Liver (tissue), 9 donors: ENCODE data around the gene THBS3. TPM values are rescaled to one million over a fixed set of nuclear protein-coding genes. Genes with fewer than 3 reads are reported as not detected.

Source experiments
- DNase-seq: peaks from one replicate; pipeline ENCODE4 v3.0.0-alpha.2; 2017; ENCODE audit warnings: low spot score
- H3K27ac ChIP-seq, 2 donors: one replicate each; pipeline ENCODE4 v1.7.0; 2013; ENCODE audit warnings: inconsistent platforms in 2 of 2, low read length in 2 of 2, control low read depth in 1 of 2, low read depth in 1 of 2, mild to moderate bottlenecking in 1 of 2
- H3K27me3 ChIP-seq, 4 donors: one replicate each; pipeline versions ENCODE4 v1.6.1 to v1.7.0; 2013; ENCODE audit warnings: low read length in 3 of 4, inconsistent platforms in 1 of 4, mild to moderate bottlenecking in 1 of 4, moderate library complexity in 1 of 4; ENCODE audit not compliant: control insufficient read depth in 4 of 4, insufficient read depth in 4 of 4
- H3K36me3 ChIP-seq, 4 donors: one replicate each; pipeline versions ENCODE4 v1.6.1 to v1.7.0; 2013; ENCODE audit warnings: low read length in 3 of 4, mild to moderate bottlenecking in 3 of 4, low read depth in 1 of 4, moderate library complexity in 1 of 4; ENCODE audit not compliant: control insufficient read depth in 4 of 4, insufficient read depth in 3 of 4
- H3K4me1 ChIP-seq, 4 donors: one replicate each; pipeline versions ENCODE4 v1.6.1 to v1.7.0; 2013; ENCODE audit warnings: low read length in 3 of 4, mild to moderate bottlenecking in 3 of 4, moderate library complexity in 1 of 4; ENCODE audit not compliant: control insufficient read depth in 4 of 4, insufficient read depth in 4 of 4
- H3K4me3 ChIP-seq, 3 donors: one replicate each; pipeline versions ENCODE4 v1.6.1 to v1.7.0; 2013; ENCODE audit warnings: low read length in 3 of 3, control low read depth in 1 of 3, low read depth in 1 of 3, mild to moderate bottlenecking in 1 of 3
- H3K9ac ChIP-seq, 2 donors: one replicate each; pipeline ENCODE4 v1.7.0; 2013; ENCODE audit warnings: low read length in 2 of 2, mild to moderate bottlenecking in 2 of 2, moderate library complexity in 2 of 2, control low read depth in 1 of 2, low read depth in 1 of 2
- H3K9me3 ChIP-seq, 4 donors: one replicate each; pipeline versions ENCODE4 v1.6.1 to v1.7.0; 2013; ENCODE audit warnings: low read length in 3 of 4; ENCODE audit not compliant: control insufficient read depth in 4 of 4
- EGR1 ChIP-seq, 2 donors: IDR thresholded peaks; 2 replicates each; pipeline ENCODE4 v1.6.1; 2016 to 2018; ENCODE audit warnings: antibody characterized with exemption in 2 of 2, low read depth in 2 of 2
- FOXA1 ChIP-seq: IDR thresholded peaks from 2 replicates; pipeline ENCODE4 v1.6.1; 2016; ENCODE audit warnings: antibody characterized with exemption
- FOXA2 ChIP-seq: IDR thresholded peaks from 2 replicates; pipeline ENCODE4 v1.6.1; 2016; ENCODE audit warnings: antibody characterized with exemption
- GABPA ChIP-seq, 2 donors: IDR thresholded peaks in 1 of 2; conservative IDR thresholded peaks in 1 of 2; 2 replicates each; pipeline ENCODE4 v1.6.1; 2016; ENCODE audit warnings: antibody characterized with exemption in 2 of 2, mild to moderate bottlenecking in 1 of 2, moderate library complexity in 1 of 2
- HNF4A ChIP-seq, 2 donors: conservative IDR thresholded peaks; 2 replicates each; pipeline ENCODE4 v1.6.1; 2016; ENCODE audit warnings: antibody characterized with exemption in 2 of 2, mild to moderate bottlenecking in 2 of 2
- HNF4G ChIP-seq: IDR thresholded peaks from 2 replicates; pipeline ENCODE4 v1.6.1; 2016; ENCODE audit warnings: antibody characterized with exemption
- JUND ChIP-seq, 2 donors: IDR thresholded peaks; 2 replicates each; pipeline ENCODE4 v1.6.1; 2016; ENCODE audit warnings: antibody characterized with exemption in 2 of 2
- NR2F2 ChIP-seq: IDR thresholded peaks from 2 replicates; pipeline ENCODE4 v1.6.1; 2016; ENCODE audit warnings: antibody characterized with exemption
- RAD21 ChIP-seq, 2 donors: IDR thresholded peaks; 2 replicates each; pipeline ENCODE4 v1.6.1; 2016; ENCODE audit warnings: antibody characterized with exemption in 2 of 2, mild to moderate bottlenecking in 2 of 2
- RXRA ChIP-seq, 2 donors: IDR thresholded peaks; 2 replicates each; pipeline ENCODE4 v1.6.1; 2017 to 2018; ENCODE audit warnings: antibody characterized with exemption in 2 of 2, mild to moderate bottlenecking in 1 of 2
- SP1 ChIP-seq: IDR thresholded peaks from 2 replicates; pipeline ENCODE4 v1.6.1; 2018; ENCODE audit warnings: antibody characterized with exemption, mild to moderate bottlenecking
- TAF1 ChIP-seq: conservative IDR thresholded peaks from 2 replicates; pipeline ENCODE4 v1.6.1; 2016; ENCODE audit warnings: antibody characterized with exemption, mild to moderate bottlenecking
- YY1 ChIP-seq: IDR thresholded peaks from 2 replicates; pipeline ENCODE4 v1.6.1; 2016; ENCODE audit warnings: antibody characterized with exemption, mild to moderate bottlenecking
- WGBS: extraction: QIAGEN DNeasy Blood & Tissue Kit; methylation state at CpG from one replicate; pipeline ENCODE4 v1.1.7; 2013; 5-methylcytosine and 5-hydroxymethylcytosine counted together
- polyA plus RNA-seq, 2 donors: library from polyadenylated mRNA; stranded (reverse) in 1 of 2; unstranded in 1 of 2; fragments of 200-250 nt in 1 of 2; fragments of >200 nt in 1 of 2; fragmentation: Nextera tagmentation in 1 of 2; extraction: Ambion mirVana in 1 of 2; gene quantifications; one replicate each; pipeline versions ENCODE4 v1.2.1 to v1.2.3, GENCODE V29; 2013 to 2015
- total RNA-seq, 2 donors: library from RNA; depleted of rRNA; stranded (reverse); fragments of >200 nt; gene quantifications; one replicate each; pipeline ENCODE4 v1.2.3, GENCODE V29; 2014
- TF ChIP-seq, protein P1 (sequence below): IDR thresholded peaks from 2 replicates; pipeline ENCODE4 v1.6.1; 2016; ENCODE audit warnings: antibody characterized with exemption, mild to moderate bottlenecking
- TF ChIP-seq, protein P2 (sequence below): IDR thresholded peaks from 2 replicates; pipeline ENCODE4 v1.6.1; 2016; ENCODE audit warnings: antibody characterized with exemption
- TF ChIP-seq, protein P3 (sequence below): fragments of 150-350 bp; IDR thresholded peaks from 2 replicates; pipeline ENCODE4 v1.5.1; 2017; ENCODE audit warnings: improper control_type of control experiment, low read depth, low read length; ENCODE audit not compliant: missing input control
- TF ChIP-seq, protein P4 (sequence below): IDR thresholded peaks from 2 replicates; pipeline ENCODE4 v1.6.1; 2016; ENCODE audit warnings: antibody characterized with exemption
- TF ChIP-seq, protein P5 (sequence below): IDR thresholded peaks from 2 replicates; pipeline ENCODE4 v1.6.1; 2016; ENCODE audit warnings: antibody characterized with exemption
- donor health status: healthy.
- donor health status: healthy.
- donor health status: healthy.
- donor health status: healthy.
- donor health status: healthy.

The THBS3 gene
- total and polyA plus RNA-seq, 4 donors, result 3.1 to 6.9 (median 4.2) TPM

DNA sequence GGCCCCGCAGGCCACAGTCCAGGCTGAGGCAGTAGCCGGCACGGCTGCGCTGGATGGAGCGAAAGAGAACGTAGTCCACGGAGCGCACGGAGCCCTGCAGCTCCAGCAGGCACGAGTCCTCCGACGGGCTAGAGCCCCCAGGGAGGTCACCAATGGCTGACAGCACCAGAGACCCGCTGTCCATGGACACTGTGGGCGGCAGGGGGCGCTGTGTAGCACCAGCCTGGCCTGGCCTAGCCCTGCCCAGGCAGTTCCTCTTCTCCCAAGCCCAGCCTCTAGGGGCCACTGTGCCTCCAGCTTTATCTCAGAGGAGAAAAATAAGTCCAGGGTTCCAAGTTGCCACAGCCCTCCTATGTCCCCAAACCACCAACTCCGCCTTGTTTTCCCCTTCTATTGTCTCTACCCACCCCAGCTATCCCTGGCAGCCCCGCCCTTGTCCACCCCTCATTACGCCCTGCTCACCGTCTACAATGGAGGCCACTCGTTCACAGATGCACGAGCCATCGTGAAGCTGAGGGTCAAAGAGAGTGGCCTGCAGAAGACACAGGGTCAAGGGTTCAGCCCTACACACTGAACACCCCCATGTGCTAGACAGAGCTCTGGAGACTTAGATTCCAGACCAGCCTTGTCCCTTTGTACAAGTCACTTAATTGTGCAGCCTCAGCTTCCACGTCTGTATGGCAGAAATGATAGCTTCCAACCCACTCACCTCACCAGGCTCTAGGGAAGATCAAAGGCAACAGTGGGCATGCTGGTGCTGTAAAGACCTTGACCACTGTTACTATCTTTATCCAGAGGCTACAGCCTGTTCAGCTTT lies 43.1 kb upstream of the THBS3 start:
- Histone ChIP-seq H3K27ac (no peak overlapping the region), H3K4me1 (peaks cover under 1 to 26% (median 16%) of the 10 kb centered on the region in 4 donors), H3K27me3 (no peaks in the 10 kb centered on the region), H3K36me3 (peaks cover 0 to 1% (median 0%) of the 10 kb centered on the region in 4 donors), H3K9ac (peak overlapping the region in 1 of 2 donors; percentile 53), H3K4me3 (peak overlapping the region in 1 of 3 donors; percentile 3), H3K9me3 (no peaks in the 10 kb centered on the region)
- 19% methylated on average over 23 of the region's 23 CpGs for WGBS
- DNase-seq, result peak; percentile 96
- TF ChIP-seq RAD21 (IDR thresholded peaks at IDR 0.05) (peak; percentile 98 to 99), SP1 (peak; percentile 55), FOXA2 (no peak), HNF4G (no peak), EGR1 (IDR thresholded peaks at IDR 0.05; ENCODE audit: low read depth in 2 of 2) (no peak), JUND (IDR thresholded peaks at IDR 0.05) (no peak), YY1 (peak; percentile 59), HNF4A (conservative IDR thresholded peaks at IDR 0.05) (peak; percentile 44 to 74), FOXA1 (no peak), RXRA (IDR thresholded peaks at IDR 0.05) (peak in 1 of 2 donors; percentile 56), TAF1 (no peak), NR2F2 (peak; percentile 38), GABPA (IDR thresholded peaks at IDR 0.05 in 1 of 2, conservative IDR thresholded peaks at IDR 0.05 in 1 of 2) (no peak)
- TF ChIP-seq, protein P1, sequence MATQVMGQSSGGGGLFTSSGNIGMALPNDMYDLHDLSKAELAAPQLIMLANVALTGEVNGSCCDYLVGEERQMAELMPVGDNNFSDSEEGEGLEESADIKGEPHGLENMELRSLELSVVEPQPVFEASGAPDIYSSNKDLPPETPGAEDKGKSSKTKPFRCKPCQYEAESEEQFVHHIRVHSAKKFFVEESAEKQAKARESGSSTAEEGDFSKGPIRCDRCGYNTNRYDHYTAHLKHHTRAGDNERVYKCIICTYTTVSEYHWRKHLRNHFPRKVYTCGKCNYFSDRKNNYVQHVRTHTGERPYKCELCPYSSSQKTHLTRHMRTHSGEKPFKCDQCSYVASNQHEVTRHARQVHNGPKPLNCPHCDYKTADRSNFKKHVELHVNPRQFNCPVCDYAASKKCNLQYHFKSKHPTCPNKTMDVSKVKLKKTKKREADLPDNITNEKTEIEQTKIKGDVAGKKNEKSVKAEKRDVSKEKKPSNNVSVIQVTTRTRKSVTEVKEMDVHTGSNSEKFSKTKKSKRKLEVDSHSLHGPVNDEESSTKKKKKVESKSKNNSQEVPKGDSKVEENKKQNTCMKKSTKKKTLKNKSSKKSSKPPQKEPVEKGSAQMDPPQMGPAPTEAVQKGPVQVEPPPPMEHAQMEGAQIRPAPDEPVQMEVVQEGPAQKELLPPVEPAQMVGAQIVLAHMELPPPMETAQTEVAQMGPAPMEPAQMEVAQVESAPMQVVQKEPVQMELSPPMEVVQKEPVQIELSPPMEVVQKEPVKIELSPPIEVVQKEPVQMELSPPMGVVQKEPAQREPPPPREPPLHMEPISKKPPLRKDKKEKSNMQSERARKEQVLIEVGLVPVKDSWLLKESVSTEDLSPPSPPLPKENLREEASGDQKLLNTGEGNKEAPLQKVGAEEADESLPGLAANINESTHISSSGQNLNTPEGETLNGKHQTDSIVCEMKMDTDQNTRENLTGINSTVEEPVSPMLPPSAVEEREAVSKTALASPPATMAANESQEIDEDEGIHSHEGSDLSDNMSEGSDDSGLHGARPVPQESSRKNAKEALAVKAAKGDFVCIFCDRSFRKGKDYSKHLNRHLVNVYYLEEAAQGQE, result no peak
- TF ChIP-seq, protein P2, sequence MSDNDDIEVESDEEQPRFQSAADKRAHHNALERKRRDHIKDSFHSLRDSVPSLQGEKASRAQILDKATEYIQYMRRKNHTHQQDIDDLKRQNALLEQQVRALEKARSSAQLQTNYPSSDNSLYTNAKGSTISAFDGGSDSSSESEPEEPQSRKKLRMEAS, result no peak
- TF ChIP-seq, protein P3, sequence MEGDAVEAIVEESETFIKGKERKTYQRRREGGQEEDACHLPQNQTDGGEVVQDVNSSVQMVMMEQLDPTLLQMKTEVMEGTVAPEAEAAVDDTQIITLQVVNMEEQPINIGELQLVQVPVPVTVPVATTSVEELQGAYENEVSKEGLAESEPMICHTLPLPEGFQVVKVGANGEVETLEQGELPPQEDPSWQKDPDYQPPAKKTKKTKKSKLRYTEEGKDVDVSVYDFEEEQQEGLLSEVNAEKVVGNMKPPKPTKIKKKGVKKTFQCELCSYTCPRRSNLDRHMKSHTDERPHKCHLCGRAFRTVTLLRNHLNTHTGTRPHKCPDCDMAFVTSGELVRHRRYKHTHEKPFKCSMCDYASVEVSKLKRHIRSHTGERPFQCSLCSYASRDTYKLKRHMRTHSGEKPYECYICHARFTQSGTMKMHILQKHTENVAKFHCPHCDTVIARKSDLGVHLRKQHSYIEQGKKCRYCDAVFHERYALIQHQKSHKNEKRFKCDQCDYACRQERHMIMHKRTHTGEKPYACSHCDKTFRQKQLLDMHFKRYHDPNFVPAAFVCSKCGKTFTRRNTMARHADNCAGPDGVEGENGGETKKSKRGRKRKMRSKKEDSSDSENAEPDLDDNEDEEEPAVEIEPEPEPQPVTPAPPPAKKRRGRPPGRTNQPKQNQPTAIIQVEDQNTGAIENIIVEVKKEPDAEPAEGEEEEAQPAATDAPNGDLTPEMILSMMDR, result peak; percentile 99
- TF ChIP-seq, protein P4, sequence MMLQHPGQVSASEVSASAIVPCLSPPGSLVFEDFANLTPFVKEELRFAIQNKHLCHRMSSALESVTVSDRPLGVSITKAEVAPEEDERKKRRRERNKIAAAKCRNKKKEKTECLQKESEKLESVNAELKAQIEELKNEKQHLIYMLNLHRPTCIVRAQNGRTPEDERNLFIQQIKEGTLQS, result no peak
- TF ChIP-seq, protein P5, sequence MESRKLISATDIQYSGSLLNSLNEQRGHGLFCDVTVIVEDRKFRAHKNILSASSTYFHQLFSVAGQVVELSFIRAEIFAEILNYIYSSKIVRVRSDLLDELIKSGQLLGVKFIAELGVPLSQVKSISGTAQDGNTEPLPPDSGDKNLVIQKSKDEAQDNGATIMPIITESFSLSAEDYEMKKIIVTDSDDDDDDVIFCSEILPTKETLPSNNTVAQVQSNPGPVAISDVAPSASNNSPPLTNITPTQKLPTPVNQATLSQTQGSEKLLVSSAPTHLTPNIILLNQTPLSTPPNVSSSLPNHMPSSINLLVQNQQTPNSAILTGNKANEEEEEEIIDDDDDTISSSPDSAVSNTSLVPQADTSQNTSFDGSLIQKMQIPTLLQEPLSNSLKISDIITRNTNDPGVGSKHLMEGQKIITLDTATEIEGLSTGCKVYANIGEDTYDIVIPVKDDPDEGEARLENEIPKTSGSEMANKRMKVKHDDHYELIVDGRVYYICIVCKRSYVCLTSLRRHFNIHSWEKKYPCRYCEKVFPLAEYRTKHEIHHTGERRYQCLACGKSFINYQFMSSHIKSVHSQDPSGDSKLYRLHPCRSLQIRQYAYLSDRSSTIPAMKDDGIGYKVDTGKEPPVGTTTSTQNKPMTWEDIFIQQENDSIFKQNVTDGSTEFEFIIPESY, result no peak
